Trophoblast cell (in vitro differentiated cells and primary cell): ENCODE data around the gene DNMT3A.
A peak's percentile ranks its signal among the peaks of the same experiment; 100 is the strongest.

Source experiments
- DNase-seq, 2 donors: peaks; one replicate each; pipeline ENCODE4 v3.0.0-alpha.2; 2016
- H2AFZ ChIP-seq: 2 replicates; pipeline ENCODE4 v1.6.1; 2013; ENCODE audit warnings: low read length, moderate library complexity, mild to moderate bottlenecking; ENCODE audit not compliant: insufficient read depth, poor library complexity
- H2AK5ac ChIP-seq: 2 replicates; pipeline ENCODE4 v1.6.1; 2013; ENCODE audit warnings: mild to moderate bottlenecking, low read length
- H2BK120ac ChIP-seq: 2 replicates; pipeline ENCODE4 v1.6.1; 2013; ENCODE audit warnings: low read length, mild to moderate bottlenecking, moderate library complexity; ENCODE audit not compliant: insufficient read depth, poor library complexity
- H2BK12ac ChIP-seq: 2 replicates; pipeline ENCODE4 v1.6.1; 2013; ENCODE audit warnings: mild to moderate bottlenecking, low read length, moderate library complexity
- H2BK5ac ChIP-seq: 2 replicates; pipeline ENCODE4 v1.6.1; 2013; ENCODE audit warnings: low read length, low read depth, moderate library complexity, mild to moderate bottlenecking; ENCODE audit not compliant: poor library complexity
- H3K14ac ChIP-seq: 2 replicates; pipeline ENCODE4 v1.6.1; 2013; ENCODE audit warnings: mild to moderate bottlenecking, low read length
- H3K18ac ChIP-seq: 2 replicates; pipeline ENCODE4 v1.6.1; 2013; ENCODE audit warnings: mild to moderate bottlenecking, low read length
- H3K23ac ChIP-seq: 2 replicates; pipeline ENCODE4 v1.6.1; 2013; ENCODE audit warnings: low read length
- H3K27ac ChIP-seq: 2 replicates; pipeline ENCODE4 v1.5.1; 2013; ENCODE audit warnings: low read depth, mild to moderate bottlenecking, inconsistent platforms, low read length, moderate library complexity
- H3K27me3 ChIP-seq: 2 replicates; pipeline ENCODE4 v1.6.1; 2013; ENCODE audit warnings: inconsistent platforms, mild to moderate bottlenecking, low read length, moderate library complexity; ENCODE audit not compliant: insufficient read depth
- H3K36me3 ChIP-seq, 2 experiments: 1 replicate in 1 of 2; 2 replicates in 1 of 2; pipeline ENCODE4 v1.6.1; 2013; ENCODE audit warnings: low read length in 2 of 2, mild to moderate bottlenecking in 2 of 2, moderate library complexity in 1 of 2; ENCODE audit not compliant: insufficient read depth in 2 of 2, control insufficient read depth in 1 of 2
- H3K4ac ChIP-seq: 2 replicates; pipeline ENCODE4 v1.6.1; 2013; ENCODE audit warnings: low read depth, mild to moderate bottlenecking, low read length, moderate library complexity
- H3K4me1 ChIP-seq, 2 experiments: 1 replicate in 1 of 2; 2 replicates in 1 of 2; pipeline ENCODE4 v1.6.1; 2013; ENCODE audit warnings: low read length in 2 of 2, mild to moderate bottlenecking in 2 of 2, moderate library complexity in 1 of 2; ENCODE audit not compliant: insufficient read depth in 2 of 2, control insufficient read depth in 1 of 2
- H3K4me2 ChIP-seq: 2 replicates; pipeline ENCODE4 v1.6.1; 2013; ENCODE audit warnings: inconsistent platforms, mild to moderate bottlenecking, low read length, moderate library complexity
- H3K4me3 ChIP-seq: 2 replicates; pipeline ENCODE4 v1.5.1; 2013; ENCODE audit warnings: mild to moderate bottlenecking, low read depth, low read length, inconsistent platforms
- H3K79me1 ChIP-seq: one replicate; pipeline ENCODE4 v1.6.1; 2013; ENCODE audit warnings: low read length
- H3K79me2 ChIP-seq: 2 replicates; pipeline ENCODE4 v1.6.1; 2013; ENCODE audit warnings: low read length, mild to moderate bottlenecking; ENCODE audit not compliant: control insufficient read depth, insufficient read depth, poor library complexity
- H3K9ac ChIP-seq: 2 replicates; pipeline ENCODE4 v1.6.1; 2013; ENCODE audit warnings: mild to moderate bottlenecking, low read length
- H3K9me3 ChIP-seq: 2 replicates; pipeline ENCODE4 v1.6.1; 2013; ENCODE audit warnings: low read depth, mild to moderate bottlenecking, control low read depth, inconsistent platforms, low read length; ENCODE audit not compliant: insufficient read depth
- H4K12ac ChIP-seq: 2 replicates; pipeline ENCODE4 v1.6.1; 2013; ENCODE audit warnings: low read depth, mild to moderate bottlenecking, low read length, moderate library complexity
- H4K8ac ChIP-seq: 2 replicates; pipeline ENCODE4 v1.6.1; 2013; ENCODE audit warnings: low read depth, mild to moderate bottlenecking, low read length, moderate library complexity
- H4K91ac ChIP-seq: one replicate; pipeline ENCODE4 v1.6.1; 2013; ENCODE audit warnings: low read depth, mild to moderate bottlenecking, low read length, moderate library complexity
- WGBS: extraction: QIAGEN DNeasy Blood & Tissue Kit; methylation state at CpG from one replicate; pipeline ENCODE4 v1.1.7; 2013; ENCODE audit warnings: missing lambda C conversion rate; ENCODE audit not compliant: insufficient read length, insufficient coverage; ENCODE audit errors: extremely low coverage; 5-methylcytosine and 5-hydroxymethylcytosine counted together

The DNMT3A gene

DNA sequence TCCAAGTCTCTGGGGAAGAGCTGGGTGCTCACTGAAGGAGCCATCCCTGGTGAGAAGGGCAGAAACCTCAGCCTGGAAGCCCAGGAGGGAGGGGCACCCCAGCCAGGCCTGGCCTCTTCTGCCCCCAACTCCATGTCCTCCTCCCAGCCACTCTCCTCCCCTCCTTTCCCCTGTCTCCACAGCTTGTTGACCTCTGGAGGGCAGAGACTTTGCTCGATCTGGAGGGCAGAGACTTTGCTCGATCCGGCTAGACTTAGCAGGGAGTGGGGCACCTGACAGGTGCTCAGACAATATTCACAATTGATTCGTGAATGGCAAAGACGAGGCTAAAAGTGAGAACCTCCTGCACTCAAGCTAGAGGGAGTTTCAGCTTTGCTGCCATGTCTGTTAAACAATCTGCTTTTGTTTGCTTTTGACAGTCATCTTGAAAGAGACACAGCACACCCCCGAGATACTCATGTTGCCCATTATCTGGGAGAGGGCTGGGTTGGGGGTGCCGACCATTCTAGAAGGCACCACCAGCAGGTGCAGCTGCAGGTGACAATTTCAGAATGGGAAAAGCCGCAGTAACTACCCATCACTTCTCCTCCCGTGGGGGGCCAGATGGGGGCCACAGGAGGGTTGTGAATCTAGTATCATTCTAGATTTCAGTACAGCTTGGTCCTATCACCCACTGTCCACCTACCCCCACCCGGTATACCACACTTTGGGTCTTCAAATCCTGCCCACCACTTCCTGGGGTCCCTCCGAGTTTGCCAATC lies 54.8 kb downstream of the DNMT3A start:
- no peak overlapping the region for H3K9ac ChIP-seq
- H3K36me3 ChIP-seq, result no peaks in the 10 kb centered on the region
- H3K4me3 ChIP-seq, result no peak overlapping the region
- no peak overlapping the region for H4K8ac ChIP-seq
- H3K79me2 ChIP-seq, result no peaks in the 10 kb centered on the region
- H3K18ac ChIP-seq, result no peak overlapping the region
- DNase-seq, result no peak
- peaks cover 3% of the 10 kb centered on the region for H3K9me3 ChIP-seq
- H2AFZ ChIP-seq, result no peak overlapping the region
- H3K4me1 ChIP-seq, result peaks cover 2 to 4% of the 10 kb centered on the region in 2 experiments
- no peaks in the 10 kb centered on the region for H3K79me1 ChIP-seq
- H2BK5ac ChIP-seq, result no peak overlapping the region
- no peak overlapping the region for H2BK120ac ChIP-seq
- no peak overlapping the region for H3K4ac ChIP-seq
- H3K27ac ChIP-seq, result no peak overlapping the region
- no peak overlapping the region for H3K23ac ChIP-seq
- H3K4me2 ChIP-seq, result no peak overlapping the region
- H4K12ac ChIP-seq, result no peak overlapping the region
- no peak overlapping the region for H2BK12ac ChIP-seq
- H3K27me3 ChIP-seq, result no peaks in the 10 kb centered on the region
- no peak overlapping the region for H3K14ac ChIP-seq
- H2AK5ac ChIP-seq, result no peak overlapping the region
- no CpG with 5 or more reads among the region's 11 CpGs for WGBS
- H4K91ac ChIP-seq, result no peak overlapping the region

DNA sequence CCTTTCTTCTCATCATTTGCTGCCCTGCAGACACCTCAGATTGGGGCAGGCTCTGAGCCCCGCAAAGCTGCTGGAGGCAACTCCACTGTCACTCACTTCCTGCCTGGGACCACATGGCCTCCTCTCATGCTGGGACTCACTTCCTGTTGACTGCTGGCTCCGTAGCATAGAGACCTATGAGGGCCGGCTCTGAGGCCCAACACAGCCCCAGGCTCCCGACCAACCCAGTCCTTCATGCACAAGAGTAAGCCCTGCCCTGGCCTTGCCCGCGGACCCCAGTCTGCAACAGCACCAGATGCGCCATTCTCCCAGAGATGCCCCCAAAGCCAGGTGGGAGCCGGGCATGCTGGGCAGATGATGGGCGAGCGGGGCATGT lies 55.7 kb downstream of the DNMT3A start:
- H3K4me1 ChIP-seq, result peaks cover 2 to 4% of the 10 kb centered on the region in 2 experiments
- H3K23ac ChIP-seq, result no peak overlapping the region
- no peak overlapping the region for H2BK5ac ChIP-seq
- no peak overlapping the region for H2BK120ac ChIP-seq
- H4K91ac ChIP-seq, result no peak overlapping the region
- peaks cover 3% of the 10 kb centered on the region for H3K9me3 ChIP-seq
- H3K79me1 ChIP-seq, result no peaks in the 10 kb centered on the region
- peak overlapping the region; percentile 32 for H4K12ac ChIP-seq
- WGBS, result no CpG with 5 or more reads among the region's 10 CpGs
- H4K8ac ChIP-seq, result peak overlapping the region; percentile 25
- no peak overlapping the region for H2AFZ ChIP-seq
- H3K4me2 ChIP-seq, result no peak overlapping the region
- no peak overlapping the region for H3K9ac ChIP-seq
- H3K36me3 ChIP-seq, result no peaks in the 10 kb centered on the region
- H2BK12ac ChIP-seq, result no peak overlapping the region
- H2AK5ac ChIP-seq, result no peak overlapping the region
- H3K79me2 ChIP-seq, result no peaks in the 10 kb centered on the region
- H3K14ac ChIP-seq, result no peak overlapping the region
- no peak overlapping the region for H3K27ac ChIP-seq
- H3K18ac ChIP-seq, result no peak overlapping the region
- no peak overlapping the region for H3K4me3 ChIP-seq
- H3K27me3 ChIP-seq, result no peaks in the 10 kb centered on the region
- no peak for DNase-seq
- H3K4ac ChIP-seq, result no peak overlapping the region

DNA sequence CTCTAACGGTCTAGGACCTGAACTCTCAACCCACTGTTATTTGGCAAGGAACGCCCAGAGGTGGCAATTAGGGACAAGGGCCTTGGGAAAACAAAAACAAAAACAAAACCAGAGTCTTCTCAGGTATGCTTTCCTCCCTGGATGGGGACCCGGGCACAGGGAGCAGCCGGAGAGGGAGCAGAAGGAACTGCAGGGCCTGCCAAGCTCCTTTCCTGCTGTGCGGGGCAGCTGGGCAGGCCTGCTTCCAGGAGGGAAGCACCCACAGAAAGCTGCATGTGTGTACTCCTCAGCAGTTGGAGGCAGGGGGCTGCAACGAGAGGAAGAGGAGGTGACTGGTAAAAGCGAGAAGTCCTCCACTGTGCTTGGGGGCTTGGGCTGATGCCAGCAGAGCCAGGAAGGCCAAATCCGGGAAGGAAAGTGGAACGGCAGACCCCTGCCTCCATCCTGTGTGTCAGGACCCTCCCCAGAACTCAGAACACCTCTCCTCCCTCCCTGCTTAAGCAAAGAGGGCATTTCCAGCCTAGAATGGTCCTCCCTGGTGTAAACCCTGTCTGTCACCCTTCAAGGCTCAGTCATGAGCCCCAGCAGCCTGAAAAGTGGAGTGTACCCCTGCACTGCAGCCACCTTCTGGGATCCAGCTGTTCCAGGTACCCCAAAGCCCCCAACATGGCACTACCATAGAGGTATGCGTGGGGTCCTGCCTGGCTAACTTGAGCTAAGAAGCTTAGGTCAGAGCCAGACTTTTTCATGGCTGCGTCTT lies 56.3 kb downstream of the DNMT3A start:
- DNase-seq, result no peak
- H3K18ac ChIP-seq, result no peak overlapping the region
- H3K36me3 ChIP-seq, result no peaks in the 10 kb centered on the region
- H2BK12ac ChIP-seq, result no peak overlapping the region
- H3K4me3 ChIP-seq, result no peak overlapping the region
- no peak overlapping the region for H4K91ac ChIP-seq
- H4K12ac ChIP-seq, result no peak overlapping the region
- H3K27me3 ChIP-seq, result no peaks in the 10 kb centered on the region
- H3K9ac ChIP-seq, result no peak overlapping the region
- H4K8ac ChIP-seq, result no peak overlapping the region
- peak overlapping the region; percentile 10 for H2AFZ ChIP-seq
- H3K79me2 ChIP-seq, result no peaks in the 10 kb centered on the region
- no peak overlapping the region for H3K27ac ChIP-seq
- H3K4ac ChIP-seq, result no peak overlapping the region
- no peak overlapping the region for H2BK120ac ChIP-seq
- no peak overlapping the region for H3K14ac ChIP-seq
- no CpG with 5 or more reads among the region's 11 CpGs for WGBS
- H3K79me1 ChIP-seq, result no peaks in the 10 kb centered on the region
- no peak overlapping the region for H2BK5ac ChIP-seq
- no peak overlapping the region for H3K4me2 ChIP-seq
- H2AK5ac ChIP-seq, result no peak overlapping the region
- H3K4me1 ChIP-seq, result peaks cover 2 to 4% of the 10 kb centered on the region in 2 experiments
- H3K23ac ChIP-seq, result no peak overlapping the region
- peaks cover 3% of the 10 kb centered on the region for H3K9me3 ChIP-seq

DNA sequence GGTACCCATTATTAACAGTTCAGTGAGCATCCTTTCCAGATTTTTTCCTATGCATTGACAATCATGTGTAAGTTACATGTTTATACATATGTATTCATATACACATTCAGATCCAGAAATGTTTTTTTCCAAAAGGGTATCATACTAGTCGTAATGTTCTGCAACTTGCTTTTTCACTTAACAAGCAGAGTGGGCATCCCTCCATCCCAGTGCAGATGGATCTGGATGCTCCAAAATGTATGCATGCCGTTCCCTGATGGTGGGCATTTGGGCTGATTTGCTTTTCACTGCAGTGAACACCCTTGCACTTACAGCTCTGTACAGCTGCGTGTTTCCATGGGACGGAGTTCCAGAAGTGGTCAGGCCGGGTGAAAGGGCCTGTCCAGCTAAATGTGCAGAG lies 57.0 kb downstream of the DNMT3A start:
- H3K23ac ChIP-seq, result no peak overlapping the region
- H4K91ac ChIP-seq, result no peak overlapping the region
- no peak overlapping the region for H3K14ac ChIP-seq
- H3K36me3 ChIP-seq, result no peaks in the 10 kb centered on the region
- H2BK12ac ChIP-seq, result no peak overlapping the region
- H3K4me3 ChIP-seq, result no peak overlapping the region
- H4K8ac ChIP-seq, result no peak overlapping the region
- peaks cover 2 to 4% of the 10 kb centered on the region in 2 experiments for H3K4me1 ChIP-seq
- H3K27me3 ChIP-seq, result no peaks in the 10 kb centered on the region
- H3K79me2 ChIP-seq, result no peaks in the 10 kb centered on the region
- H3K9ac ChIP-seq, result no peak overlapping the region
- peaks cover 3% of the 10 kb centered on the region for H3K9me3 ChIP-seq
- DNase-seq, result no peak
- H3K18ac ChIP-seq, result no peak overlapping the region
- H3K4me2 ChIP-seq, result no peak overlapping the region
- H3K27ac ChIP-seq, result no peak overlapping the region
- no peak overlapping the region for H4K12ac ChIP-seq
- H2BK120ac ChIP-seq, result no peak overlapping the region
- no peak overlapping the region for H2BK5ac ChIP-seq
- no peak overlapping the region for H2AK5ac ChIP-seq
- WGBS, result no CpG with 5 or more reads among the region's 5 CpGs
- no peak overlapping the region for H3K4ac ChIP-seq
- H2AFZ ChIP-seq, result no peak overlapping the region
- no peaks in the 10 kb centered on the region for H3K79me1 ChIP-seq
